ENCODE measurements around the gene TMEM184B. TPM values are rescaled to one million over a fixed set of nuclear protein-coding genes. Genes with fewer than 3 reads are reported as not detected.

TMEM184B gene
- total RNA-seq, 1 experiment from 2014 or later, result 46.9 TPM

- in situ Hi-C loops (cut with HindIII; ENCODE audit: low pct_unique_long_range_greater_than_20kb, low sequenced_read_pairs), result no loop called here
- no peak for DNase-seq (ENCODE audit: low read depth)
Measured at GRCh38 chr22:38219632-38220031, 53.2 kb downstream of the TMEM184B start.

GRCh38 chr22:38218661-38219622, 53.9 kb downstream of the TMEM184B start:
- in situ Hi-C loops (cut with HindIII; ENCODE audit: low pct_unique_long_range_greater_than_20kb, low sequenced_read_pairs), result no loop called here
- DNase-seq (ENCODE audit: low read depth), result peak; percentile 94

GRCh38 chr22:38215156-38216038, 57.4 kb downstream of the TMEM184B start:
- in situ Hi-C loops (cut with HindIII; ENCODE audit: low pct_unique_long_range_greater_than_20kb, low sequenced_read_pairs), result no loop called here
- no peak for DNase-seq (ENCODE audit: low read depth)

- in situ Hi-C loops (cut with HindIII; ENCODE audit: low pct_unique_long_range_greater_than_20kb, low sequenced_read_pairs), result no loop called here
- no peak for DNase-seq (ENCODE audit: low read depth)
Measured at GRCh38 chr22:38214302-38215056, 58.3 kb downstream of the TMEM184B start.

GRCh38 chr22:38213990-38214301, 58.9 kb downstream of the TMEM184B start:
- in situ Hi-C loops (cut with HindIII; ENCODE audit: low pct_unique_long_range_greater_than_20kb, low sequenced_read_pairs), result no loop called here
- no peak for DNase-seq (ENCODE audit: low read depth)

GRCh38 chr22:38213319-38213989, 59.4 kb downstream of the TMEM184B start:
- in situ Hi-C loops (cut with HindIII; ENCODE audit: low pct_unique_long_range_greater_than_20kb, low sequenced_read_pairs), result no loop called here
- no peak for DNase-seq (ENCODE audit: low read depth)

GRCh38 chr22:38212442-38212841, 60.4 kb downstream of the TMEM184B start:
- no peak for DNase-seq (ENCODE audit: low read depth)
- in situ Hi-C loops (cut with HindIII; ENCODE audit: low pct_unique_long_range_greater_than_20kb, low sequenced_read_pairs), result no loop called here

- in situ Hi-C loops (cut with HindIII; ENCODE audit: low pct_unique_long_range_greater_than_20kb, low sequenced_read_pairs), result no loop called here
- DNase-seq (ENCODE audit: low read depth), result no peak
Measured at GRCh38 chr22:38211556-38211955, 61.3 kb downstream of the TMEM184B start.

GRCh38 chr22:38208551-38208968, 64.2 kb downstream of the TMEM184B start:
- in situ Hi-C loops (cut with HindIII; ENCODE audit: low pct_unique_long_range_greater_than_20kb, low sequenced_read_pairs), result no loop called here
- no peak for DNase-seq (ENCODE audit: low read depth)

- in situ Hi-C loops (cut with HindIII; ENCODE audit: low pct_unique_long_range_greater_than_20kb, low sequenced_read_pairs), result no loop called here
- DNase-seq (ENCODE audit: low read depth), result no peak
Measured at GRCh38 chr22:38207898-38208432, 64.8 kb downstream of the TMEM184B start.

GRCh38 chr22:38205261-38206128, 67.3 kb downstream of the TMEM184B start:
- in situ Hi-C loops (cut with HindIII; ENCODE audit: low pct_unique_long_range_greater_than_20kb, low sequenced_read_pairs), result no loop called here
- DNase-seq (ENCODE audit: low read depth), result no peak

GRCh38 chr22:38204784-38205183, 68.0 kb downstream of the TMEM184B start:
- in situ Hi-C loops (cut with HindIII; ENCODE audit: low pct_unique_long_range_greater_than_20kb, low sequenced_read_pairs), result no loop called here
- DNase-seq (ENCODE audit: low read depth), result no peak

- in situ Hi-C loops (cut with HindIII; ENCODE audit: low pct_unique_long_range_greater_than_20kb, low sequenced_read_pairs), result no loop called here
- DNase-seq (ENCODE audit: low read depth), result no peak
Measured at GRCh38 chr22:38203855-38204514, 68.8 kb downstream of the TMEM184B start.

- in situ Hi-C loops (cut with HindIII; ENCODE audit: low pct_unique_long_range_greater_than_20kb, low sequenced_read_pairs), result no loop called here
- DNase-seq (ENCODE audit: low read depth), result peak; percentile 62
Measured at GRCh38 chr22:38203090-38203810, 69.6 kb downstream of the TMEM184B start.

- DNase-seq (ENCODE audit: low read depth), result peak; percentile 75
- in situ Hi-C loops (cut with HindIII; ENCODE audit: low pct_unique_long_range_greater_than_20kb, low sequenced_read_pairs), result no loop called here
Measured at GRCh38 chr22:38202437-38203089, 70.2 kb downstream of the TMEM184B start.
